Daoy (cell line): ENCODE data around the gene TMCC3. TPM values are rescaled to one million over a fixed set of nuclear protein-coding genes. Genes with fewer than 3 reads are reported as not detected.
"Not testable (repeated sequence)": the region's sequence is repeated elsewhere in the genome, so short reads cannot be mapped to it uniquely, and the experiment has no call there.

ENCODE experiments used
- DNase-seq: peaks from one replicate; pipeline ENCODE4 v3.0.0-alpha.2; 2015; ENCODE audit warnings: low read depth
- total RNA-seq: library from RNA; depleted of rRNA; stranded (reverse); fragments of >200 nt; shearing (Covaris generic); gene quantifications from 2 replicates; pipeline ENCODE4 v1.2.3, GENCODE V29; 2014

TMCC3 gene
- total RNA-seq, 1 experiment from 2014 or later: 1.5 TPM

- no peak for DNase-seq
Observed at GRCh38 chr12:94567761-94568160, 82.6 kb downstream of the TMCC3 start.

DNA sequence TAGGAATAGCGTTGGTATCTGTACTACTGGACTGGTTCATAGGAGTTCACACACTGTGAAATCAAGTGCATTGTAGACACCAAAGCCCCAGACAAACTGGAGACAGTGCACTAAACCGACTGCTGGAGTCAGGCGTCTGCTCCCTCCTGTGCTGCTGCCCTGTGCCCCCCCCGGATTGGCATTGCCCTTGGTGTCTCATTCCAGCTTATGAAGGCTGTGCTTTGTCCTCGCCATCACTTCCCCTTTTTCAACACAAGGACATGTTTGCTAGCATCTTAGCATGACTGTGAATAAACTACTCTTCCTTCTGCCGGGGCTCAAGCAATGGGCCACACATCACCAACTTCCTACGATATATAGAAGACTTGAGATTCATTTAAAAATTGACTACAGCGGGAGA is 84.0 kb downstream of the TMCC3 start:
- no peak for DNase-seq

- no peak for DNase-seq
Observed at GRCh38 chr12:94565683-94566082, 84.7 kb downstream of the TMCC3 start.

- no peak for DNase-seq
Observed at GRCh38 chr12:94563286-94563685, 87.1 kb downstream of the TMCC3 start.

DNA sequence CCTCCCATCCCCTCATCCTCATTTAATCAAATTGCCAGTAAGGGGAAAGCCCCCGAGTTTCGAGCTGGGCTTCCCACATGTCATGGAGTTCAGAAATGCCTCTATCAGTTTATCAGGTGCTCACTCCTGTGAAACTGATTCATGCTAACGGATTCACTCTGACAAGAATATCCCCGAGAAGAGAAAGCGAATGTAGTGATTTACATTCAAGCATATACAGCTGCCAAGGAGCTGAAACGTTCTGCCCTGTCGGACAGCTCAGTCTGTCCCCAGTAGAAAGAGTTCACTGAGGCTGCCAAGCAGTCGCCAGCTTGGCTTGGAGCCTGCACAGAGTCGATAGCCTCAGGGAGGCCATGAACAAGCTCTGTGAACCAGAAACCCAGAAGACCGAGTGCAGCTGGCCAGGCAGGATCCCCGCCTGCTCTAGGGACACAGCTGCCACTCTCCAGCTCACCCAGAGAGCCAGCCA is 88.4 kb downstream of the TMCC3 start:
- peak; percentile 42 for DNase-seq

DNA sequence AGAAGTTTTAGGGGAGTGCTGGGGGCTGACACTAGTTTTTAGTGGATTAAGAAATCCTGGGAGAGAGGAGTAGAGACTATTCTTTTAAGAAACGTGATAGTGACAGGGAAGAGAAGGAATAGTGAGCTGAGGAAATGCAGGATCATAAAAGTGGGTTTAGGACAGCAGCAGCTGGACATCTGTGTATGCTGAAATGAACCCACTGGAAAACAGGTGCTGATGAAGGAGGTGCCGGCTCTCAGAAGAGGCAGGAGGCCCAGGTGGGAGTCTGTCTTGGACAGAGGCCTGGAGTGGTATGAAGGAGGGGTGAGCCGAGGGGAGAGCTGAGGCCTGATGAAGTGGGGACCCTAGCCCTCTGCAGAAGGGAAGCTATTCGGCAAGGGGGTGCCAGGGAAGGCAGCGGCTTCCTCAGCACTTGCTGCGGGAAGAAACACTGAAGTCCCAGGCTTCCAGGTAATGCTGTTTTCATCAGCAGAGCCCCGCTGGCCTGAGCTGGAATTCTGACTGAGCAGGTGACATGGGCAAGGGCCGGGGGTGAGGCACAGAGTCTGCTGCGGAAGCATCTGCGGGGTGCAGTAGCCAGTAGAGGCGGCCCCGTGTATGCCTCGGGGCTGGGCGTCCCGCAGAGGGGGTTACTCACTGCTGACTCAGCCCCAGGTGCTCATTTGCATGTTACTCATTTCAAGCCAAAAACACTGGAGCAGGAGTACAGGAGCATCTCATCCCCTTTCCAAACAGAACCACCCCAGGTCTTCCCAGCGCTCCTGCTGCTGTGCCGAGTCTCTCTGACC is 89.7 kb downstream of the TMCC3 start:
- peak; percentile 93 for DNase-seq

DNA sequence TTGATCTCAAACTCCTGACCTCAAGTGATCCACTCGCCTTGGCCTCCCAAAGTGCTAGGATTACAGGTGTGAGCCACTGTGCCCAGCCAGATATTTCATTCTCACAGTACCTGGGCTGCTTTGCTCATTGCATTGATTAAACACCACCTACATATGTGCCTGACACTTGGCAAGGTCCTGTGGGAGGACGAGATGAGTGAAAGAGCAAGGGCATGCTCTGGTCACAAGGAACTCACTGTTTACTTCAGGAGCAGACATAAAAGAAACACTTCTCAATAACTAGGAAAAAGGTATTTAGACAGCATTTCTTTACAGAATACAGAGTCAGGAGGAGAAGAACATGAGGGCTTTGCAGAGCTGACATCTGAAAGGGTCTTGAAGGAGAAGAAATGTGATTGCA is 91.7 kb downstream of the TMCC3 start:
- no peak for DNase-seq

- DNase-seq: no peak
Observed at GRCh38 chr12:94557746-94558295, 92.5 kb downstream of the TMCC3 start.

GRCh38 chr12:94555687-94556086 is 94.7 kb downstream of the TMCC3 start:
- no peak for DNase-seq

DNA sequence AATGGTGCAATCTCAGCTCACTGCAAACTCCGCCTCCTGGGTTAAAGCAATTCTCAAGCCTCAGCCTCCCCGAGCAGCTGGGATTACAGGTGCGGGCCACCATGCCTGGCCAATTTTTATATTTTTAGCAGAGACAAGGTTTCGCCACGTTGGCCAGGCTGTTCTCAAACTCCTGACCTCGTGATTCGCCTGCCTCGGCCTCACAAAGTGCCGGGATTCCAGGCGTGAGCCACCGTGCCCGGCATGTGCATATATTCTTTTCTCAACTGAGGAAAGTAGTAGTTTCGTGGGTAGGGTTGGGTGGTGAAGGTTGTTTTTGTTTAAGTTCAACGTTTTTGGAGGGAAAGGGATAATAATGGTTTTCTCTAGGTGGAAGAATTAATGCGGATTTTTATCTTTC is 96.5 kb downstream of the TMCC3 start:
- no peak for DNase-seq

GRCh38 chr12:94553130-94553519 is 97.2 kb downstream of the TMCC3 start:
- DNase-seq: peak; percentile 74

DNA sequence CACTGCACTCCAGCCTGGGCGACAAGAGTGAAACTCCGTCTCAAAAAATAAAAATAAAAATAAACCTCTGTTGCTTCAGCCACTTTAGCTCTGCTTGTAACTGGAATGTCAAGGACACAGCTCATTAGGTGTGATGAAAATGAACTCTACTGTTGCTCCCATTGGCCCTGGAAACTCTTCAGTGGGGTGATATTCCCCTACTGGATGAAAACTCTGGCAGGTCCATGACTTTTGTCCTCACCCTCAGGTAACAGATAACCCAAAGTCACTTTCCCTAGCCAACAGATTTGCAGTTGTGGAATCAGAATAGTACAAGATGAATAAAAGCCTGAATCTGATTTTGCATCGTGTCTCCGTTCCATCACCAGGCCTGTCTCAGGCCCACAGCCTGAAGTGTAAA is 98.5 kb downstream of the TMCC3 start:
- DNase-seq: no peak

DNA sequence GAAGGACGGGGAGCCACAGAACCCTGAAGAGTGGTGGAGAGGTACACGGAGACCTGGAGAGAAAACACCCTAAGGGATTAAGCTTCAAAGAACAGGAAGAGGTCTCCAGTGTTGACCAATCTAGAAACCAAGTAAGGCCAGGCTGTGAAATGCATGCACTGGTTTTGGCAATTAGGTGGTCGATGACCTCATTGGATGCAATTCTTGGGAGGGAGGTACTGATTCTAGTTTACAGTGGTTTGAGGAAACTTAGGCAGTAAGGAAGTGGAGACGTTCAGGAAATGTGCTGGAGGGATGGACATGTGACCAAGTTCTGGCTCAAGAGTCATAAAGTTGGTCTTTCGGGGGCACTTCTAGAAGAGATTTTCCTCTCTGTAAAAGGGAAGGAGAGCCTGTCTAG is 99.4 kb downstream of the TMCC3 start:
- no peak for DNase-seq

DNA sequence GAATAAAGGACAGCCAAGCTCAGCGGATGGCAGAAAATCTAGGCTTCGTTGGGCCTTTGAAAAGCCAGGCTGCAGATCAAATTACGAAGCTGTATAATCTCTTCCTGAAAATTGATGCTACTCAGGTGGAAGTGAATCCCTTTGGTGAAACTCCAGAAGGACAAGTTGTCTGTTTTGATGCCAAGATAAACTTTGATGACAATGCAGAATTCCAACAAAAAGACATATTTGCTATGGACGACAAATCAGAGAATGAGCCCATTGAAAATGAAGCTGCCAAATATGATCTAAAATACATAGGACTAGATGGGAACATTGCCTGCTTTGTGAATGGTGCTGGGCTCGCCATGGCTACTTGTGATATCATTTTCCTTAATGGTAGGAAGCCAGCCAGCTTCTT is 101.5 kb downstream of the TMCC3 start:
- DNase-seq: not testable (repeated sequence)

- peak; percentile 77 for DNase-seq
Observed at GRCh38 chr12:94545935-94546771, 104.2 kb downstream of the TMCC3 start.

DNA sequence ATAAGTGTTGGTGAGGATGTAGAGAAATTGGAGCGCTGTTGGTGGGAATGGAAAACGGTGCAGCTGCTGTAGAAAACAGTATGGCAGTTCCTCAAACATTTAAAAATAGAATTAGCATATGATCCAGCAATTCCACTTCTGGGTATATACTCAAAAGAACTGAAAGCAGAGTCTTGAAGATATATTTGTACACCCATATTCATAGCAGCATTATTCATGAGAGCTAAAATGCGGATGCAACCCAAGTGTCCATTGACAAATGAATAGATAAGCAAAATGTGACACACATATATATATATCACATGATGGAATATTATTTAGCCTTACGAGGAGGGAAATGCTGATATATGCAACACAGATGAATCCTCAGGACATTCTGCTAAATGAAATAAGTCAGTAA is 106.0 kb downstream of the TMCC3 start:
- DNase-seq: no peak

GRCh38 chr12:94538318-94538717 is 112.0 kb downstream of the TMCC3 start:
- no peak for DNase-seq

DNA sequence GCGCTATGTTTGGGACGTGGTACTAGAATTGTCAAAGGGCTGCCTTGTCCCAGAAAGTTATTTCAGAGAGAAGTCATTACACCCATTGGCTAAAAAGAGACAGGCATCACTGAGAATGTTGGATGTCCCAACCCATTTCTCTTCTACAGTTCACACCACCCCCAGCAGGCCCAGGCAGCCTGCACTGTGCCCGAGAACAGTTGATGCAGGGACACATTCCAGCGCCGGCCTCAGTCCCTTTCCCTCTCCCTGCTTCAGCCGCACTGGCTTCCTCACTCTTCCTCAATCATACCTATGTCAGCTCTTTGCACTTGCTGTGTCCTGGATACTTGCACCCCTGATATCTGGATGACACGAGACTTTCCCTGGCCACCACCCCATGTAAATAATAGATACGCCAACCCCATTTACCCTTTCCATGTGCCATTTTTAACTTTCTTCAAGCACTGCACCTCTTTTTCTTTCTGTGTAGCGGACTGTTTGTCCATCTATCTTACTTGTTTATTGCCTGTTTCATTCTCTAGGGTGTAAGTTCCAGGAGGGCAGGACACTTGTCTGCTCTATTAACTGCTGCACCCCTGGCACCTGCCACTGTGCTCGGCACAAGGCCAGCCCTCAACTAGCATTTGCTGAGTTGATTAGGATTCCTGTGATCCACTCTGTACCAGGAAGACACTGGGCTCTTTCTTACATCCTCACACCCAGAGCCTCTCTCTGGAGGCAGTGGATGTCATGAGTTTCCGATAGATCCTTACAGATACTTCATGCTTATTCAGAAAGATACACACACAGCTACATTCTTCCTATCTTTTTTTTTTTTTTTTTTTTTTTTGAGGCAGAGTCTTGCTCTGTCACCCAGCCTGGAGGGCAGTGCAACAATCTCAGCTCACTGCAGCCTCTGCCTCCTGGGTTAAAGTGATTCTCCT is 114.1 kb downstream of the TMCC3 start:
- DNase-seq: no peak

- no peak for DNase-seq
Observed at GRCh38 chr12:94535510-94535921, 114.8 kb downstream of the TMCC3 start.

DNA sequence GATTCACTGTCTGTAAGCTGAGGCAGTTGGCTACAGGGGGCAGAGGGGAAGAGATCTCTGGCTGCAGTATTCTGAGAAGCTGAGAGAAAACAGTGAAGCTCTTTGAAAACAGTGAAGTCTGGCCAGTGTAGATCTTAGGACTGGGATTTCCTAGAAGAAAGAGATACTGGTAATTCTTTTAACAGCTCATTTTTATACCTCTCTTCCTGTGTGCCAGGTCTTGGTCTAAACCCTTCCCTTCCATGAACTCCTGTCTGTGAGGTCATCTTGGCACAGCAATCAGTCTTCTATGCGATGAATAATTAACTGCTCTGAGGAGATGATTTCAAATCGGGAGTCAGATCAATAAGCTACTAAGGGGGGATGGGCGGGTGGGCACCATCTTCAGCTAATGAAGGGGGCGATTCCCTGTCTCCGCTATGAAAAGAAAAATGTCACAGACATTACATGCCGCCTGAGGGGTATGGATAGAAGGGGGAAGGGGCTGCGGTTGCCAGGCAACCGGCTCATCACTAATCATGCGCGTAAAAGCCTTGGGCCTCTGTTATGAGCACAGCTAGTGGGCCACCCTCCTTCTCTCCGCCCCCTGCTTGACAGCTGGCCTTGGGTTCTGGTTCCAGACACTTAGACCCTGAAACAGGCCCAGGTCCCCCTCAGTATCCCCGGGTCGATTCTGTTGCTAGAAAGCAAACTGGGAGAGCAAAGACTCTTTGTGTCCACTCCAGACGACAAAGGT is 115.4 kb downstream of the TMCC3 start:
- no peak for DNase-seq

GRCh38 chr12:94534278-94534677 is 116.1 kb downstream of the TMCC3 start:
- DNase-seq: no peak
